ENCODE data around the gene WRNIP1.
A peak's percentile ranks its signal among the peaks of the same experiment; 100 is the strongest.

Gene WRNIP1

DNA sequence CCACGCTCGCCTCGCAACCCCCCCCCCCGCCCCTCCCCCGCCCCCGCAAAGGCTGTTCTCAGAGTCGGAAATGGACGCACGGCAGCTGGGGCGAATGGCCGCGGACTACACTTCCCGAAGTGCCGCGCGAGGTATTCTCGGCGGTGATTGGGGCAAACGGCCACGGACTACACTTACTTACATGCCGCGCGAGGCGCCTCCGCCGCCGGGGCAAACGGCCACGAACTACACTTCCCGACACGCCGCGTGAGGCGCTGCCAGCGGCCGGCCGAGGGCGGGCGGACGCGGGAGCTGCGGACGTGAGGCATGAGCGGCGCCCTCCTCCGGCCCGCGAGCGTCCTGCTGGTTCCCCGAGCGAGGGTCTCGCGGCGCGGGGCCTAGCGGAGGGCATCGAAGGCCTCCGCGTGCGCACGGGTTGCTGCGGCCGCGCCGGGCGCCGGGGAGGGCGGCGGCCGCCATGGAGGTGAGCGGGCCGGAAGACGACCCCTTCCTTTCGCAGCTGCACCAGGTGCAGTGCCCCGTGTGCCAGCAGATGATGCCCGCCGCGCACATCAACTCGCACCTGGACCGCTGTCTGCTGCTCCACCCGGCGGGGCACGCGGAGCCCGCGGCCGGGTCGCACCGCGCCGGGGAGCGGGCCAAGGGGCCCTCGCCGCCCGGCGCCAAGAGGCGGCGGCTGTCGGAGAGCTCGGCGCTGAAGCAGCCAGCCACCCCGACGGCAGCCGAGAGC, at the start of gene WRNIP1:
WRNIP1 (plus strand) TSS at position 228 of the 730 bp plus-strand sequence; CDS start at position 458, 230 bp downstream.
- peak; percentile 99 for DNase-seq

- DNase-seq, result no peak
Measured at GRCh38 chr6:2715737-2716136, 49.5 kb upstream of the WRNIP1 start.

- DNase-seq, result no peak
Measured at GRCh38 chr6:2716936-2717700, 48.1 kb upstream of the WRNIP1 start.

DNA sequence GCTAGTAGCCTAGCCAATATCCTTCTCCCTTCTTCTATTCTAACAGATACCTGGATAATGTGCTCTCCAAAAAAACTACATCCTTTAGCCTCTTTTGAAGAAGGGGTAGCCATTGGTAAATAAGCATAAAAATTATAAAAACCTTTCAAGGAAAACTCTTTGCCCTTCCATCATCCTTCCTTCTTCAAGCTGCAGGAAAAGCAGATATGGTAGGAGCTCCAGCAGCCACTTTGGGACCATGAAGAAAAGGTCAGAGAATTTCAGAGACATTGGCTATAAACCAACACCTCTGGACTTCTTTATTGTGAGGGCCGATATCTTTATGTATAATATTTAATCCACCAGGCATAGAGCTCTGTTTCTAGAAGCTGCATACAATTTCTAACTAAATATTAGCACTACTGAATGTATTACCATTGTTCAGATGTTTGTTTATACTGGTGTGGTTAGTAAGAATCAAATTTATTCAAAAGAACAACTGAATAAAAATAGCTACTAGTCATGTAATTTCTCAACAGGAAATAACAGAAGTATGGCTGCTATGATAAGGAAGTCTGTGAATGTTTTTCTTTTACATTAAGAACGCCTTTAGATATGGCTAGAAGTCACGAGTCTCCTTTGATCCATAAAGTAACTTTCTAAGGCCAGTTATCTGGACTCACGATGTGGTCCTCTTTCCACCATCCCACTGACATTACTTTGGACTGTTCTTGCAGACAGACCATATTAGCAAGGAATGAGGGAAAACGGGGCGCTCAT, 46.7 kb upstream of the WRNIP1 start:
- DNase-seq, result no peak

GRCh38 chr6:2719093-2719455, 46.1 kb upstream of the WRNIP1 start:
- no peak for DNase-seq

- DNase-seq, result no peak
Measured at GRCh38 chr6:2721219-2721618, 44.0 kb upstream of the WRNIP1 start.

DNA sequence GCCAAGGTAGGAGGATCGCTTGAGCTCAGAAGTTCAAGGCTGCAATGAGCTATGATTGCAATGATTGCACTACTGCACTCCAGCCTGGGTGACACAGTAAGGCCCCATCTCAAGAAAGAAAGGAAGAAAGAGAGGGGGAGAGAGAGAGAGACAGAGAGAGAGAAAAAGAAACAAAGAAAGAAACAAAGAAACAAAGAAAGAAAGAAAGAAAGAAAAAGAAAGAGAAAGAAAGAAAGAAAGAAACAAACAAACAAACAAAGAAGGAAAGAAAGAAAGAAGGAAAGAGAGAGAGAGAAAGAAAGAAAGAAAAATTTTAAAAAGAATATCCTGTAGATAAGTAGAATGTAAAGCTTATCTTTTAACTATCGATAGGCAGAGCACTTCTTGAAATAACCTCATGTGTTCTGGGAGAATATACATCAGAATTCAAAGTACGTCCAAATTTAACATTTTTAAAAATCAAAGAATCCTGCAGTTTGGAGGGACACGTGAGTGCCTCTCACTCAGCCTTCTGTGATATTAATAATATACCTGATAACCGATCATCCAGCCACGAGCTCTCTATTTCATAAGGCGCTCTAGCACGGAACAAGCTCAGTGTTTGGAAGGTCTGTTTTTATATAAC, 39.7 kb upstream of the WRNIP1 start:
- DNase-seq, result no peak

DNA sequence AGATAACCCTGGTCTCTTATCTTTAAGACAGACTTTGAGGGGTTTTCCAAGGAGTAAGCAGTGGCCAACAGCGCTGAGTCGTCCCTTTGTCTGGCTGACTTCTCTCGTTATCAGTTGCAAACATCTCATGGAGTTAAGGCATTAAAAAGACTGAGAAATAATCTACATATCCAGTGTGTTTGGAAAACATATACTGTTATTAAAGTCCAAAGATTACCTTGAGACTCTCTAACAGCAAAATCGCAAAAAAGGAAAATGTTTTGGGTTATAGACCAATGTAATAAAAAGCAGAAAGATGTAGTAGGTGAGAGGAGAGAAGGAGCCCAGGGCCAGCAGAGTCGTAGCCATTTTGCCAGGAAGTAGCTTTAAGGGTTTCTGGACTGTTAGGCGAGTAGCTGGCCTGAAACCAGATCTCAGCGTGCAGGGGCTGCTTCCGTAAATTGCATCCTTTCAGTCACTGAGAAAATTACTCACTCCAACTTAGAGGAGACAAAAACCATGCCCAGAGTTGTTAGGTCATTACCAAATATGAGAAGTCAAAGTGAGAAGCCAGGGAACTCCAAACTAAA, 39.1 kb upstream of the WRNIP1 start:
- peak; percentile 85 for DNase-seq

DNA sequence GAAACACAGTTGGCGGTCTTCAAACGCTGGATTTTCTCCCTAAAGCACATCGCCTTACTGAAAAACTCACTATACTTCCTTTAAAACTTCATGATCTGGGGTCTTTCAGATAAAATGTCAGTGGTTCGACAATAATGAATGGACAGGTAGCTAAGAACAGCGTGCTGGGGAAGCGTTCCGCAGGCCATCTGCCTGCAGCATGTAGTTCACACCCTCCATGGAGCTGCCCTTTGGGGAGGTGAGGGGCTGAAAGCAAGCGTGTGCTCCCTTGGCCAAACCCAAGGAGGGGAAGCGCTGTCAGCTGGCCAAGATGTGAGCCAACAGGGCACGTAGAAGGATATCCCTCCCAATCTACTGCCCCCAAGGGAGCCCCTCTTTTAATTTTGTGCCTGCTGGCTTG, 35.3 kb upstream of the WRNIP1 start:
- no peak for DNase-seq

- no peak for DNase-seq
Measured at GRCh38 chr6:2730353-2731107, 34.7 kb upstream of the WRNIP1 start.

GRCh38 chr6:2731281-2731909, 33.8 kb upstream of the WRNIP1 start:
- DNase-seq, result no peak

GRCh38 chr6:2732503-2733089, 32.6 kb upstream of the WRNIP1 start:
- no peak for DNase-seq

- no peak for DNase-seq
Measured at GRCh38 chr6:2733324-2733723, 31.9 kb upstream of the WRNIP1 start.

DNA sequence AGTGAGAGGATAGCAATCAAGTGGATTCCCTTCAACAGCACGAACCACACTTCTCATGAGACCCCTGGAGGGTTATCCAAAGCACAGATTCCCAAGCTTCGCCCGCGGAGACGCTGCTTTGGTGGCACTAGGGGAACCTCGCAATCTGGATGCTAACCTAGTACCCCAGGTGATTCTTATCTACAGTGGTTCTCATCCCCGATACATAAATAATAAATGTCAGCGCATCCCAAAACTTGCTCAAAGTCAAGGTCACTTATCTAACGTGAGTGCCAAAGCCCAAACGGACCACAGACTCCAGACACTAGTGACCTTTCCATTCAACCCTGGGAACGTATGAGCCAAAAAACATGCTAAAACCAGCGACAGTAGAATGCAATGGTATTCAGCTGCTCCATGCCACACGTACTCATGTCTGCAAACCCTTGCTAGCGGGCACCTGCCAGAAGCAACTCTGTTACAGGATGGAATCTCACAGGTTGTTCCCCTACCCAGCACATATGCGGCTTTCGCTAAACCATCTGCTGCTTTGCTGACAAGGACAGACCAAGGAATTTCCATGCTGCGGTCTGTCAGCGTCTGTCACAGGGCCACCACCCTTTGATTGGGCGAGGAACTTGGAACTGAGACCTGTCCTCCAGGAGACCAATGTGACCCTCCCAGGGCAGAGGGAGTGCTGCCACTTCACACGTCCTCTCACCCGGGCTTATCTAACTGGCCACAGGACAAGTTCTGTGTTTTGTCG, 31.3 kb upstream of the WRNIP1 start:
- no peak for DNase-seq

DNA sequence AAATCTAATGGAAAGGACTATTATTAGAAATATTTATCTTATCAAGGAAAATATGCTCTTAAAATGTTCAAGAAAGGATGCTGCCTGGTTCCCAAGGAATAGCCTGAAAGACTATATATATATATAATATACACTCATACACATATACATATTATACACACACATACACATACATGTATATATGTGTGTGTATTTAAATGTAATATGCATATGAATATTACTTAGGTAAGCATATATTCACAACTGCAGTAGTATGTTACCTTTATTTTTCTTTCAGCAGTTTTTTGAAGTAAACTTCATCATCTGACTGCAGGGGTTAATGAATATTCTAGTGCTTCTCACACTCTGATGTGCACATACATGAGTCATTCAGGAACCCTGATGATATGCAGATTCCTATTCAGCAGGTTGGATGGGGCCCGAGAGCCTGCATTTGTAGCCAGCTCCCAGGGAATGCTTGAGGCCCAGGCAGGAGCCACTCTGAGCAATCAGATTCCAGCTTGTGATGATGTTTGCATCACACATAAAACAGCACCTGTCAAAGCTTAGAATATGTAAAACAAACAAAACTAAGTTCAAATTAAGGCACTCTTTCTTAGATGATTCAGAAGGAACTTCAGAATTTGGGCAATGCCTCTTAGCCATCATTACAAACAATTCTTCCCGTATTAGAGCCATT, 30.6 kb upstream of the WRNIP1 start:
- no peak for DNase-seq

DNA sequence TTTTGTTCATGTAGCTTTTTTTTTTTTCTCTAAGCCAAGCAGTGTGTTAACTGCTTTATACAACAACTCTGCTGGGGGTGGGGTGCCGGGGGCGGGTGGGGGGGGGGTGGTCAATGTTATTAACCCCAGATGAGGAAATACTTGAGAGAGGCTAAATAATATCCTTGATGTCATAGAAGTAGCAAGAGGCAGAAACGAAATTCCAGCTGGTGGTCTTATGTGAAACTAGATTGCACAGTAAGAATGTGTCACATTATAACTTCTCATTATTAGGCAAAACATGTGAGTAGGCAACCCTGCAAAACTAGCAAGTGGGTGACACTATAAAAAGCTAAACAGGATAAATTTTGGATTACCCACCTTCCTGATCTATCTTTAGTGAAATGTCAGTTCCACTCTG, 27.3 kb upstream of the WRNIP1 start:
- no peak for DNase-seq

DNA sequence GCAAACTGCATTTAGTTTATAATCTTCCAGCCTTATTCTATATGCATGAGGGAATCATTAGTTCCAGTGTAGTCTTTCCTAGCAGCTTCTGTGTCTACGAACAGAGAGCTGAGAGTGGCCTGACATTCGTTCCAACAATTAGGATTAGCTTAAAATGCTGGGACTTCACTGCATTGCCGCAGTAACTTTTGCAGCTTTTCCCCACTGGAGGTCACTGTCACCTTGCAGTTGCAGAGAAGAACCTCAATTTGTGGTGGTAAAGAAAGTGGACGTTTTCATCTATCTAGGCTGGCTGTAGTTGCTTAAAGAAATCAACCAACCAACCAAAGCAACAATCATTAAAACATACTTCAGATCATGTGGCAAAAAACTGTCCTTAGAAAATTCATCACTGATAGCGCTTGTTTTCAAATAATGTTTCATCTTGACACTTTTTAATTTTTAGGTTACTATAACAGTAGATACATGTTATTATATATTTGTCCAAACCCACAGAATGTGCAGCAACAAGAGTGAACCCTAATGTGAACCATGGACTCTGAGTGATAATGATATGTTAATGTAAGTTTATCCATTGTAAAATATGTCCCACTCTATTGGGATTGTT, 26.7 kb upstream of the WRNIP1 start:
- no peak for DNase-seq

- peak; percentile 55 for DNase-seq
Measured at GRCh38 chr6:2739335-2739734, 25.9 kb upstream of the WRNIP1 start.

DNA sequence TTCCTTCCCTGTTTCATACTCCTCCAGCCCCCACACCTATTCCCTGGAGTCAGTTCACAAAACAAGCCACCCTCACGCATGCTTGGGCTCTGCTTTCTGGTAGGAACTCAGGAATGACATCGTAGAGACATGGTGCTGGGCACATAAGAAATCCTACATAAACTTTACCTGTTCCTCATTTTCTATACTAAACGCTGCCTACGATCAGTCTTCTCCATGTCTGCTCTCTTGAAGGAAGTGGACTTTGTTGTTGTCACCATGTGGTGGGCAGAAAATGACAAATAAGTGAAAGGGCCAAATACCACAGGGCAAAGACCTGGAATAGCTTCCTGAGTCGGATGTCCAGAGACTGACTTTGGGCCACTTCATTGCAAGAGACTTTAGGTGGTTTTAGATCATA, 24.6 kb upstream of the WRNIP1 start:
- DNase-seq, result no peak
